Sigmoid colon (tissue), 7 donors: Measurements from ENCODE around the gene SLC9A7. TPM values are rescaled to one million over a fixed set of nuclear protein-coding genes. Genes with fewer than 3 reads are reported as not detected.
A peak's percentile ranks its signal among the peaks of the same experiment; 100 is the strongest.

Source experiments
- DNase-seq: peaks from one replicate; pipeline ENCODE4 v3.0.0-alpha.2; 2019
- H3K27ac ChIP-seq, 4 donors: fragments of 200-600 bp; sonication (generic); one replicate each; pipeline ENCODE4 v1.5.1; 2016 to 2019; ENCODE audit warnings: mild to moderate bottlenecking in 1 of 4
- H3K27me3 ChIP-seq, 3 donors: fragments of 200-600 bp; sonication (generic); one replicate each; pipeline ENCODE4 v1.5.1; 2019; ENCODE audit warnings: mild to moderate bottlenecking in 1 of 3
- H3K36me3 ChIP-seq, 4 donors: fragments of 200-600 bp; sonication (generic); one replicate each; pipeline ENCODE4 v1.5.1; 2016 to 2019
- H3K4me1 ChIP-seq, 4 donors: fragments of 200-600 bp; sonication (generic); one replicate each; pipeline ENCODE4 v1.5.1; 2017 to 2019
- H3K4me3 ChIP-seq, 4 donors: fragments of 200-600 bp; sonication (generic); one replicate each; pipeline ENCODE4 v1.5.1; 2017 to 2019; ENCODE audit warnings: mild to moderate bottlenecking in 2 of 4, moderate library complexity in 1 of 4
- H3K9me3 ChIP-seq, 4 donors: fragments of 200-600 bp in 3 of 4; sonication (generic) in 3 of 4; one replicate each; pipeline versions ENCODE4 v1.5.1 to v1.6.1; 2013 to 2019
- CTCF ChIP-seq, 4 experiments: fragments of 450-650 bp in 3 of 4; fragments of 200-600 bp in 1 of 4; IDR thresholded peaks; one replicate each; pipeline ENCODE4 v1.5.1; 2016 to 2019; ENCODE audit warnings: antibody characterized with exemption in 4 of 4, mild to moderate bottlenecking in 3 of 4, moderate library complexity in 2 of 4
- EP300 ChIP-seq, 4 donors: sonication (generic); formaldehyde crosslinking; IDR thresholded peaks; one replicate each; pipeline ENCODE4 v1.6.1; 2017; ENCODE audit warnings: antibody characterized with exemption in 4 of 4
- POLR2A ChIP-seq, 2 donors: fragments of 450-650 bp; IDR thresholded peaks; one replicate each; pipeline ENCODE4 v1.6.1; 2016; ENCODE audit warnings: antibody characterized with exemption in 2 of 2, mild to moderate bottlenecking in 2 of 2, moderate library complexity in 2 of 2
- POLR2AphosphoS5 ChIP-seq, 4 donors: sonication (generic); formaldehyde crosslinking; IDR thresholded peaks; one replicate each; pipeline ENCODE4 v1.6.1; 2017; ENCODE audit warnings: antibody characterized with exemption in 4 of 4
- WGBS, 2 donors: extraction: QIAGEN DNeasy Blood & Tissue Kit; methylation state at CpG; one replicate each; pipeline ENCODE4 v1.1.7; 2013; 5-methylcytosine and 5-hydroxymethylcytosine counted together
- intact Hi-C: fragments of 100-400 bp; cut with DNase I; formaldehyde crosslinking; loops from one replicate; pipeline ENCODE4 v1.15.1; 2023
- polyA plus RNA-seq, 3 donors: library from polyadenylated mRNA; stranded (reverse); fragments of 200-250 nt; gene quantifications; one replicate each; pipeline ENCODE4 v1.2.3, GENCODE V29; 2013
- total RNA-seq, 4 donors: library from RNA; depleted of rRNA; stranded (reverse); fragments of >200 nt; gene quantifications; one replicate each; pipeline ENCODE4 v1.1.0, GENCODE V29; 2016
- donor health status: healthy with polysubstance abuse.
- donor health status: Bipolar disorder and iron deficiency.
- donor health status: healthy.

Gene SLC9A7
- total and polyA plus RNA-seq, 7 donors: under 0.01 to 8.8 (median 2.9) TPM

- 1 to 7% methylated on average over 107 of the region's 107 CpGs for WGBS, 2 donors
- intact Hi-C loops: no loop called here
- Histone ChIP-seq H3K4me1 (peaks cover 0 to 13% (median 7%) of the 10 kb centered on the region in 4 donors), H3K27me3 (peaks cover 0 to 8% (median 0%) of the 10 kb centered on the region in 3 donors), H3K36me3 (no peaks in the 10 kb centered on the region), H3K27ac (peak overlapping the region; percentile 66 to 67 (median 66)), H3K9me3 (no peaks in the 10 kb centered on the region), H3K4me3 (peak overlapping the region; percentile 38 to 61 (median 54))
- DNase-seq: peak; percentile 75
- TF ChIP-seq CTCF (IDR thresholded peaks at IDR 0.05) (no peak), POLR2A (IDR thresholded peaks at IDR 0.05) (no peak), POLR2AphosphoS5 (IDR thresholded peaks at IDR 0.05) (no peak), EP300 (IDR thresholded peaks at IDR 0.05) (no peak)
These were observed 184.8 kb downstream of the SLC9A7 start for GRCh38 chrX:46573892-46574773.

- Histone ChIP-seq H3K4me1 (peaks cover 0 to 13% (median 7%) of the 10 kb centered on the region in 4 donors), H3K27ac (peak within 1 kb of the TSS; percentile 66 to 67 (median 66)), H3K36me3 (no peaks in the 10 kb centered on the region), H3K27me3 (peaks cover 0 to 8% (median 0%) of the 10 kb centered on the region in 3 donors), H3K4me3 (peak within 1 kb of the TSS; percentile 38 to 61 (median 54)), H3K9me3 (no peaks in the 10 kb centered on the region)
- intact Hi-C loops: no loop called here
- DNase-seq: peak; percentile 76
- peak in 2 of 4 donors; percentile 43 to 45 for TF ChIP-seq POLR2AphosphoS5 (IDR thresholded peaks at IDR 0.05)
- no peak for TF ChIP-seq CTCF (IDR thresholded peaks at IDR 0.05)
- TF ChIP-seq POLR2A (IDR thresholded peaks at IDR 0.05): peak in 1 of 2 donors; percentile 10
- no peak for TF ChIP-seq EP300 (IDR thresholded peaks at IDR 0.05)
- 2 to 3% methylated on average over 35 of the region's 35 CpGs for WGBS, 2 donors
These were observed 185.5 kb downstream of the SLC9A7 start, which contains the start of gene CHST7 for GRCh38 chrX:46573331-46573891. Gene CHST7, plus strand, starts transcription at chrX:46573765. Its CDS starts 167 bp downstream, at chrX:46573932.

- H3K36me3 ChIP-seq: no peaks in the 10 kb centered on the region
These were observed 186.5 kb downstream of the SLC9A7 start for GRCh38 chrX:46572340-46572936.

More at GRCh38 chrX:46572340-46572936, 186.5 kb downstream of the SLC9A7 start:
- intact Hi-C loops: no loop called here
- peaks cover 0 to 8% (median 0%) of the 10 kb centered on the region in 3 donors for H3K27me3 ChIP-seq
- DNase-seq: no peak
- 56 to 64% methylated on average over 5 of the region's 5 CpGs for WGBS, 2 donors
- TF ChIP-seq POLR2AphosphoS5 (IDR thresholded peaks at IDR 0.05): no peak
- TF ChIP-seq POLR2A (IDR thresholded peaks at IDR 0.05): no peak
- TF ChIP-seq EP300 (IDR thresholded peaks at IDR 0.05): no peak
- TF ChIP-seq CTCF (IDR thresholded peaks at IDR 0.05): no peak
- no peaks in the 10 kb centered on the region for H3K9me3 ChIP-seq
- H3K4me3 ChIP-seq: no peak overlapping the region
- H3K4me1 ChIP-seq: peaks cover 0 to 13% (median 7%) of the 10 kb centered on the region in 4 donors
- H3K27ac ChIP-seq: no peak overlapping the region
